Endothelial cell of umbilical vein (primary cell): ENCODE results near the gene NDUFAF7.
"Not testable (repeated sequence)": the region's sequence is repeated elsewhere in the genome, so short reads cannot be mapped to it uniquely, and the experiment has no call there.

Experiments
- EZH2 ChIP-seq: IDR thresholded peaks from 2 replicates; pipeline ENCODE4 v1.6.1; 2012; ENCODE audit warnings: borderline replicate concordance, low read depth, mild to moderate bottlenecking, moderate library complexity, low read length, inconsistent platforms; ENCODE audit not compliant: severe bottlenecking
- POLR2A ChIP-seq: IDR thresholded peaks from 2 replicates; pipeline ENCODE4 v1.6.1; 2012; ENCODE audit warnings: low read depth, mild to moderate bottlenecking, control low read depth, low read length
- POLR2AphosphoS5 ChIP-seq: IDR thresholded peaks from 2 replicates; pipeline ENCODE4 v1.6.1; 2012; ENCODE audit warnings: low read depth, mild to moderate bottlenecking, control low read depth, low read length, moderate library complexity; ENCODE audit not compliant: insufficient read depth
- TF ChIP-seq, protein P1 (sequence below): IDR thresholded peaks from 2 replicates; pipeline ENCODE4 v1.6.1; 2011; ENCODE audit not compliant: insufficient read depth, insufficient read length
- TF ChIP-seq, protein P2 (sequence below), 2 donors: IDR thresholded peaks; 1 replicate in 1 of 2; 2 replicates in 1 of 2; pipeline ENCODE4 v1.5.1; 2011; ENCODE audit warnings: low read length in 2 of 2, mild to moderate bottlenecking in 2 of 2, moderate library complexity in 2 of 2, control low read depth in 1 of 2, inconsistent platforms in 1 of 2, low read depth in 1 of 2; ENCODE audit not compliant: insufficient read depth in 1 of 2; ENCODE audit errors: extremely low read depth in 1 of 2

DNA sequence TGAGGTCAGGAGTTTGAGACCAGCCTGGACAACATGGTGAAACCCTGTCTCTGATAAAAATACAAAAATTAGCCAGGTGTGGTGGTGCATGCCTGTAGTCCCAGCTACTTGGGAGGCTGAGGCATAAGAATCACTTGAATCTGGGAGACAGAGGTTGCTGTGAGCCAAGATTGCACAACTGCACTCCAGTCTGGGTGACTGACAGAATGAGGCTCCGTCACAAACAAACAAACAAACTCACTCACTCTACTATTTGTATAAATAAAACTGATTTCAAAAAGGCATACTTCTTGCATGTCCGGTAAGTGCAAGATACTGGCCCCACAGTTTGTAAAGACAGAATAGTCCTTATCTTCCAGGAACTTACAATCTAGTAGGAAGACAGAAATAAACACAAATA lies 63.4 kb downstream of the NDUFAF7 start:
- TF ChIP-seq, protein P1, sequence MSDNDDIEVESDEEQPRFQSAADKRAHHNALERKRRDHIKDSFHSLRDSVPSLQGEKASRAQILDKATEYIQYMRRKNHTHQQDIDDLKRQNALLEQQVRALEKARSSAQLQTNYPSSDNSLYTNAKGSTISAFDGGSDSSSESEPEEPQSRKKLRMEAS: not testable (repeated sequence)
- not testable (repeated sequence) for TF ChIP-seq POLR2A, POLR2AphosphoS5, EZH2
- TF ChIP-seq, protein P2, sequence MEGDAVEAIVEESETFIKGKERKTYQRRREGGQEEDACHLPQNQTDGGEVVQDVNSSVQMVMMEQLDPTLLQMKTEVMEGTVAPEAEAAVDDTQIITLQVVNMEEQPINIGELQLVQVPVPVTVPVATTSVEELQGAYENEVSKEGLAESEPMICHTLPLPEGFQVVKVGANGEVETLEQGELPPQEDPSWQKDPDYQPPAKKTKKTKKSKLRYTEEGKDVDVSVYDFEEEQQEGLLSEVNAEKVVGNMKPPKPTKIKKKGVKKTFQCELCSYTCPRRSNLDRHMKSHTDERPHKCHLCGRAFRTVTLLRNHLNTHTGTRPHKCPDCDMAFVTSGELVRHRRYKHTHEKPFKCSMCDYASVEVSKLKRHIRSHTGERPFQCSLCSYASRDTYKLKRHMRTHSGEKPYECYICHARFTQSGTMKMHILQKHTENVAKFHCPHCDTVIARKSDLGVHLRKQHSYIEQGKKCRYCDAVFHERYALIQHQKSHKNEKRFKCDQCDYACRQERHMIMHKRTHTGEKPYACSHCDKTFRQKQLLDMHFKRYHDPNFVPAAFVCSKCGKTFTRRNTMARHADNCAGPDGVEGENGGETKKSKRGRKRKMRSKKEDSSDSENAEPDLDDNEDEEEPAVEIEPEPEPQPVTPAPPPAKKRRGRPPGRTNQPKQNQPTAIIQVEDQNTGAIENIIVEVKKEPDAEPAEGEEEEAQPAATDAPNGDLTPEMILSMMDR (IDR thresholded peaks at IDR 0.05; ENCODE audit: extremely low read depth in 1 of 2, insufficient read depth in 1 of 2, low read depth in 1 of 2, low read length in 2 of 2): not testable (repeated sequence)
